Pancreas (tissue), 10 donors: ENCODE measurements around the gene ITGA1. TPM values are rescaled to one million over a fixed set of nuclear protein-coding genes. Genes with fewer than 3 reads are reported as not detected.

Experiments
- ATAC-seq, 4 donors: fragments of 200-7000 bp; cut with Tn5 transposase; one replicate each; pipeline versions ENCODE4 v1.8.0 to v1.9.1; 2020; ENCODE audit warnings: mild to moderate bottlenecking in 4 of 4, moderate library complexity in 4 of 4
- DNase-seq, 6 donors: peaks; one replicate each; pipeline ENCODE4 v3.0.0-alpha.2; 2020
- FAIRE-seq: peaks from 2 replicates; lab custom pipeline; 2012; peaks lifted over from hg19 to GRCh38; lab: Jason Lieb, UNC
- H3K27ac ChIP-seq, 4 donors: fragments of 200-600 bp; sonication (generic); 1 replicate in 3 of 4; 2 replicates in 1 of 4; pipeline versions ENCODE4 v1.5.0 to v1.8.0; 2020
- H3K27me3 ChIP-seq, 4 donors: fragments of 200-600 bp; one replicate each; pipeline ENCODE4 v1.8.0; 2021
- H3K36me3 ChIP-seq, 3 donors: fragments of 200-600 bp; sonication (generic) in 1 of 3; one replicate each; pipeline versions ENCODE4 v1.5.0 to v1.8.0; 2020 to 2021
- H3K4me1 ChIP-seq, 3 donors: fragments of 200-600 bp; one replicate each; pipeline ENCODE4 v1.8.0; 2021
- H3K4me3 ChIP-seq, 4 donors: fragments of 200-600 bp; sonication (generic) in 2 of 4; one replicate each; pipeline versions ENCODE4 v1.5.0 to v1.8.0; 2020 to 2021
- H3K9me3 ChIP-seq, 4 donors: fragments of 200-600 bp; one replicate each; pipeline ENCODE4 v1.8.0; 2021
- CTCF ChIP-seq, 4 donors: fragments of 200-600 bp; sonication (generic) in 3 of 4; IDR thresholded peaks; one replicate each; pipeline versions ENCODE4 v1.5.0 to v1.8.0; 2021; ENCODE audit warnings: antibody characterized with exemption in 4 of 4
- WGBS, 2 donors: extraction: QIAGEN DNeasy Blood & Tissue Kit; methylation state at CpG; one replicate each; pipeline ENCODE4 v1.1.7; 2013; 5-methylcytosine and 5-hydroxymethylcytosine counted together
- intact Hi-C, 3 donors: fragments of 100-400 bp; cut with DNase I; formaldehyde crosslinking; loops; one replicate each; pipeline versions ENCODE4 v1.11.1 to v1.14.2; 2022
- polyA plus RNA-seq, 2 donors: library from polyadenylated mRNA; stranded (reverse); fragments of 200-250 nt; gene quantifications; one replicate each; pipeline ENCODE4 v1.2.3, GENCODE V29; 2013
- total RNA-seq, 6 donors: library from RNA; stranded (reverse); fragmentation: NEBNext Ultra II Directional in 4 of 6; extraction: Animal tissue kit (Norgen Biotek cat#: 25700) in 4 of 6; gene quantifications; one replicate each; pipeline versions ENCODE4 v1.2.1 to v1.2.4, GENCODE V29; 2021 to 2023
- donor health status: healthy with polysubstance abuse.
- donor health status: DM: no; HTN: no; CAD: no; lungs with moderate emphysema.
- donor health status: DM: no; HTN: no; CAD: no.
- donor health status: control.
- donor health status: control.
- donor health status: Bipolar disorder and iron deficiency.
- donor health status: DM: yes; HTN: yes; CAD: no.
- donor health status: DM: no; HTN: no; CAD: no.
- donor health status: DM: no; HTN: no; CAD: no.
- donor health status: DM: yes; HTN: yes; CAD: no.

Gene ITGA1
- total and polyA plus RNA-seq, 8 donors = 1.9 to 18.3 (median 6.3) TPM

- no peak for FAIRE-seq
- Histone ChIP-seq H3K27ac (no peak overlapping the region), H3K4me1 (peaks cover 9 to 26% (median 11%) of the 10 kb centered on the region in 3 donors), H3K4me3 (no peak overlapping the region), H3K27me3 (no peaks in the 10 kb centered on the region), H3K9me3 (no peaks in the 10 kb centered on the region), H3K36me3 (no peaks in the 10 kb centered on the region)
- no peak for DNase-seq
- TF ChIP-seq CTCF (IDR thresholded peaks at IDR 0.05) = no peak
- WGBS, 2 donors = 32 to 38% methylated on average over 5 of the region's 5 CpGs
- intact Hi-C loops = no loop called here
- ATAC-seq = no peak
Observed at GRCh38 chr5:52895572-52896413, 108.1 kb downstream of the ITGA1 start.

- 50 to 51% methylated on average over 2 of the region's 2 CpGs for WGBS, 2 donors
- no peak for FAIRE-seq
- Histone ChIP-seq H3K9me3 (no peaks in the 10 kb centered on the region), H3K4me3 (no peak overlapping the region), H3K27me3 (no peaks in the 10 kb centered on the region), H3K27ac (no peak overlapping the region), H3K36me3 (no peaks in the 10 kb centered on the region), H3K4me1 (peaks cover 9 to 26% (median 11%) of the 10 kb centered on the region in 3 donors)
- no peak for DNase-seq
- intact Hi-C loops = no loop called here
- TF ChIP-seq CTCF (IDR thresholded peaks at IDR 0.05) = no peak
- no peak for ATAC-seq
Observed at GRCh38 chr5:52896534-52897237, 109.0 kb downstream of the ITGA1 start.

- no peak for FAIRE-seq
Observed at GRCh38 chr5:52897238-52897614, 109.5 kb downstream of the ITGA1 start.

GRCh38 chr5:52898961-52899680 lies 111.4 kb downstream of the ITGA1 start:
- no peak overlapping the region for H3K4me3 ChIP-seq
- no peak overlapping the region for H3K27ac ChIP-seq
- peaks cover 0 to 9% (median 6%) of the 10 kb centered on the region in 3 donors for H3K4me1 ChIP-seq
- WGBS, 2 donors = 53 to 62% methylated on average over 5 of the region's 5 CpGs
- no peaks in the 10 kb centered on the region for H3K36me3 ChIP-seq
- DNase-seq (no peak), ATAC-seq (no peak), FAIRE-seq (no peak)
- TF ChIP-seq CTCF (IDR thresholded peaks at IDR 0.05) = no peak
- intact Hi-C loops = no loop called here
- no peaks in the 10 kb centered on the region for H3K9me3 ChIP-seq
- H3K27me3 ChIP-seq = no peaks in the 10 kb centered on the region

More at GRCh38 chr5:52897238-52897614, 109.5 kb downstream of the ITGA1 start:
- no peaks in the 10 kb centered on the region for H3K9me3 ChIP-seq
- no peak for ATAC-seq
- no peaks in the 10 kb centered on the region for H3K27me3 ChIP-seq
- H3K36me3 ChIP-seq = no peaks in the 10 kb centered on the region
- no peak for TF ChIP-seq CTCF (IDR thresholded peaks at IDR 0.05)
- H3K27ac ChIP-seq = no peak overlapping the region
- H3K4me1 ChIP-seq = peaks cover 9 to 21% (median 11%) of the 10 kb centered on the region in 3 donors
- DNase-seq = no peak
- H3K4me3 ChIP-seq = no peak overlapping the region
- intact Hi-C loops = no loop called here
